ELF-1 (cell line): ENCODE data around the gene YPEL3.
"Not testable (repeated sequence)": the region's sequence is repeated elsewhere in the genome, so short reads cannot be mapped to it uniquely, and the experiment has no call there.

Experiments used
- DNase-seq: peaks from one replicate; pipeline ENCODE4 v3.0.0-alpha.2; 2016; ENCODE audit warnings: low read depth, low spot score

YPEL3 gene

GRCh38 chr16:30096105-30096861, at the start of gene YPEL3:
Gene YPEL3 (minus strand): TSS chr16:30096213. CDS start chr16:30095482, 731 bp downstream.
- peak; percentile 88 for DNase-seq

GRCh38 chr16:30145657-30146056, 49.6 kb upstream of the YPEL3 start:
- DNase-seq = no peak

GRCh38 chr16:30144917-30145316, 48.9 kb upstream of the YPEL3 start:
- DNase-seq = no peak

GRCh38 chr16:30144017-30144416, 48.0 kb upstream of the YPEL3 start:
- DNase-seq = no peak

GRCh38 chr16:30143347-30143702, 47.3 kb upstream of the YPEL3 start:
- DNase-seq = no peak

- DNase-seq = peak; percentile 54
Observed at GRCh38 chr16:30142672-30143346, 46.8 kb upstream of the YPEL3 start.

GRCh38 chr16:30141750-30142149, 45.7 kb upstream of the YPEL3 start:
- DNase-seq = no peak

GRCh38 chr16:30139583-30140481, 43.8 kb upstream of the YPEL3 start:
- DNase-seq = no peak

- DNase-seq = no peak
Observed at GRCh38 chr16:30137897-30138296, 41.9 kb upstream of the YPEL3 start.

- no peak for DNase-seq
Observed at GRCh38 chr16:30136971-30137605, 41.1 kb upstream of the YPEL3 start.

- no peak for DNase-seq
Observed at GRCh38 chr16:30132591-30132990, 36.6 kb upstream of the YPEL3 start.

- no peak for DNase-seq
Observed at GRCh38 chr16:30131869-30132475, 36.0 kb upstream of the YPEL3 start.

GRCh38 chr16:30127993-30128392, 32.0 kb upstream of the YPEL3 start:
- no peak for DNase-seq

- DNase-seq = not testable (repeated sequence)
Observed at GRCh38 chr16:30125690-30126089, 29.7 kb upstream of the YPEL3 start.

GRCh38 chr16:30124985-30125379, 29.0 kb upstream of the YPEL3 start:
- no peak for DNase-seq

GRCh38 chr16:30122604-30123160, 26.7 kb upstream of the YPEL3 start:
- no peak for DNase-seq

- DNase-seq = no peak
Observed at GRCh38 chr16:30121741-30122571, 25.9 kb upstream of the YPEL3 start.

- no peak for DNase-seq
Observed at GRCh38 chr16:30120340-30121105, 24.5 kb upstream of the YPEL3 start.

GRCh38 chr16:30119428-30119827, 23.4 kb upstream of the YPEL3 start:
- DNase-seq = no peak
